Measurements from ENCODE around the gene UTS2R. TPM values are rescaled to one million over a fixed set of nuclear protein-coding genes. Genes with fewer than 3 reads are reported as not detected.

UTS2R gene
- polyA plus RNA-seq, 3 donors = not detected

GRCh38 chr17:82338858-82339633 lies 32.5 kb upstream of the UTS2R start:
- H2AFZ ChIP-seq (ENCODE audit: insufficient read depth, low read depth, low read length, poor library complexity, severe bottlenecking) = no peak overlapping the region
- 89% methylated on average over 26 of the region's 29 CpGs for WGBS (ENCODE audit: insufficient coverage)
- H3K27me3 Mint-ChIP-seq (ENCODE audit: low read depth in 3 of 3) = peaks cover 5 to 6% (median 5%) of the 10 kb centered on the region in 3 donors

More at GRCh38 chr17:82338858-82339633, 32.5 kb upstream of the UTS2R start:
- intact Hi-C loops (cut with micrococcal nuclease) = no loop called here
- Histone ChIP-seq H3K4me3 (replicated peaks in 1 of 3; ENCODE audit: low read depth in 2 of 3, low read length in 3 of 3) (no peak overlapping the region), H3K4me2 (replicated peaks; ENCODE audit: extremely low read depth, low read length, poor library complexity, severe bottlenecking) (no peak overlapping the region), H3K27ac (ENCODE audit: low read depth in 1 of 2, low read length in 2 of 2) (no peak overlapping the region), H3K9ac (ENCODE audit: insufficient read depth, low read length, poor library complexity, severe bottlenecking) (no peak overlapping the region), H3K79me2 (ENCODE audit: insufficient read depth, low read length) (peaks cover 5% of the 10 kb centered on the region), H3K4me1 (ENCODE audit: control insufficient read depth in 1 of 2, insufficient read depth in 2 of 2, low read length in 2 of 2) (peaks cover 31 to 35% of the 10 kb centered on the region in 2 donors), H3K27me3 (ENCODE audit: control insufficient read depth in 2 of 2, insufficient read depth in 2 of 2, low read length in 2 of 2) (no peaks in the 10 kb centered on the region), H3K9me3 (replicated peaks in 1 of 2; ENCODE audit: control insufficient read depth in 1 of 2, insufficient read depth in 1 of 2, low read length in 2 of 2) (peaks cover 0 to 3% of the 10 kb centered on the region in 2 donors), H3K36me3 (replicated peaks in 1 of 2; ENCODE audit: control insufficient read depth in 1 of 2, insufficient read depth in 2 of 2, low read length in 2 of 2) (no peaks in the 10 kb centered on the region), H4K20me1 (ENCODE audit: insufficient read depth, low read length) (no peaks in the 10 kb centered on the region)
- H3K36me3 Mint-ChIP-seq = no peaks in the 10 kb centered on the region
- H3K4me3 Mint-ChIP-seq = no peak overlapping the region
- no peak for DNase-seq
- H3K4me1 Mint-ChIP-seq = peaks cover 34% of the 10 kb centered on the region
- no peak for TF ChIP-seq CTCF (IDR thresholded peaks at IDR 0.05)
- H3K27ac Mint-ChIP-seq = no peak overlapping the region
- peaks cover 0 to 13% (median 10%) of the 10 kb centered on the region in 7 donors for H3K9me3 Mint-ChIP-seq

Data from CD14-positive monocyte (primary cell).